ENCODE data around the gene STK24. TPM values are rescaled to one million over a fixed set of nuclear protein-coding genes. Genes with fewer than 3 reads are reported as not detected.

Gene STK24
- total RNA-seq, 2 experiments from 2014 or later = 189 to 204 TPM

- Mint-ChIP-seq H3K4me3 (no peak overlapping the region), H3K27me3 (no peaks in the 10 kb centered on the region), H3K4me1 (peaks cover 17% of the 10 kb centered on the region), H3K36me3 (ENCODE audit: low read depth) (peaks cover 17% of the 10 kb centered on the region), H3K9me3 (no peaks in the 10 kb centered on the region), H3K27ac (no peak overlapping the region)
- DNase-seq = no peak
- CTCF ChIA-PET = interaction anchor here (0.7 to 4.6 kb wide), 21 partner anchors 11 to 588 kb away, joined by 3 to 125 read pairs (median 8); no protein-coding TSS in a partner anchor
- POLR2A ChIA-PET = interaction anchor here (1.0 to 2.0 kb wide), 4 partner anchors 40 to 209 kb away, joined by 3 to 8 read pairs (median 4); no protein-coding TSS in a partner anchor
These were observed 132.5 kb downstream of the STK24 start for GRCh38 chr13:98444381-98444780.

- H3K27ac Mint-ChIP-seq = no peak overlapping the region
- no peaks in the 10 kb centered on the region for H3K27me3 Mint-ChIP-seq
- POLR2A ChIA-PET = interaction anchor here (2.0 kb wide), 1 partner anchor 41 kb away, joined by 6 read pairs; no protein-coding TSS in a partner anchor
- no peak overlapping the region for H3K4me3 Mint-ChIP-seq
- DNase-seq = no peak
- CTCF ChIA-PET = interaction anchor here (1.9 to 2.8 kb wide), 5 partner anchors 23 to 229 kb away, joined by 7 to 17 read pairs (median 12); no protein-coding TSS in a partner anchor
- H3K4me1 Mint-ChIP-seq = peaks cover 16% of the 10 kb centered on the region
- H3K36me3 Mint-ChIP-seq (ENCODE audit: low read depth) = peaks cover 12% of the 10 kb centered on the region
- H3K9me3 Mint-ChIP-seq = no peaks in the 10 kb centered on the region
These were observed 133.0 kb downstream of the STK24 start for GRCh38 chr13:98443800-98444325.

GRCh38 chr13:98443329-98443728 is 133.6 kb downstream of the STK24 start:
- Mint-ChIP-seq H3K36me3 (ENCODE audit: low read depth) (peaks cover 10% of the 10 kb centered on the region), H3K4me3 (no peak overlapping the region), H3K4me1 (peaks cover 16% of the 10 kb centered on the region), H3K9me3 (no peaks in the 10 kb centered on the region), H3K27ac (no peak overlapping the region), H3K27me3 (no peaks in the 10 kb centered on the region)
- ChIA-PET POLR2A (interaction anchor here (0.5 kb wide), 1 partner anchor 66 kb away, joined by 3 read pairs; no protein-coding TSS in a partner anchor), CTCF (interaction anchor here (2.1 kb wide), 1 partner anchor 209 kb away, joined by 10 read pairs; no protein-coding TSS in a partner anchor)
- DNase-seq = no peak

GRCh38 chr13:98442391-98443230 is 134.3 kb downstream of the STK24 start:
- Mint-ChIP-seq H3K36me3 (ENCODE audit: low read depth) (peaks cover 3% of the 10 kb centered on the region), H3K4me1 (peaks cover 16% of the 10 kb centered on the region), H3K4me3 (no peak overlapping the region), H3K27ac (no peak overlapping the region), H3K9me3 (no peaks in the 10 kb centered on the region), H3K27me3 (no peaks in the 10 kb centered on the region)
- no peak for DNase-seq
- ChIA-PET CTCF (interaction anchor here (2.1 kb wide), 1 partner anchor 210 kb away, joined by 10 read pairs; no protein-coding TSS in a partner anchor), POLR2A (interaction anchor here (0.5 kb wide), 1 partner anchor 67 kb away, joined by 3 read pairs; no protein-coding TSS in a partner anchor)

GRCh38 chr13:98441056-98441676 is 135.7 kb downstream of the STK24 start:
- H3K27me3 Mint-ChIP-seq = no peaks in the 10 kb centered on the region
- no peaks in the 10 kb centered on the region for H3K36me3 Mint-ChIP-seq (ENCODE audit: low read depth)
- peaks cover 11% of the 10 kb centered on the region for H3K4me1 Mint-ChIP-seq
- DNase-seq = no peak
- no peak overlapping the region for H3K27ac Mint-ChIP-seq
- CTCF ChIA-PET = interaction anchor here (1.3 to 2.1 kb wide), 3 partner anchors 211 to 232 kb away, joined by 3 to 10 read pairs (median 4); no protein-coding TSS in a partner anchor
- no peak overlapping the region for H3K4me3 Mint-ChIP-seq
- H3K9me3 Mint-ChIP-seq = no peaks in the 10 kb centered on the region
- POLR2A ChIA-PET = no interaction called here

- POLR2A ChIA-PET = no interaction called here
- no peak for DNase-seq
- peaks cover 4% of the 10 kb centered on the region for H3K4me1 Mint-ChIP-seq
- H3K36me3 Mint-ChIP-seq (ENCODE audit: low read depth) = no peaks in the 10 kb centered on the region
- no peak overlapping the region for H3K27ac Mint-ChIP-seq
- H3K9me3 Mint-ChIP-seq = no peaks in the 10 kb centered on the region
- CTCF ChIA-PET = interaction anchor here (1.3 to 1.4 kb wide), 2 partner anchors 213 to 233 kb away, joined by 3 to 4 read pairs; no protein-coding TSS in a partner anchor
- no peaks in the 10 kb centered on the region for H3K27me3 Mint-ChIP-seq
- no peak overlapping the region for H3K4me3 Mint-ChIP-seq
These were observed 136.4 kb downstream of the STK24 start for GRCh38 chr13:98440390-98441055.

- no peaks in the 10 kb centered on the region for H3K4me1 Mint-ChIP-seq
These were observed 137.0 kb downstream of the STK24 start for GRCh38 chr13:98439896-98440295.

GRCh38 chr13:98439126-98439828 is 137.6 kb downstream of the STK24 start:
- no peaks in the 10 kb centered on the region for H3K27me3 Mint-ChIP-seq
- ChIA-PET CTCF (no interaction called here), POLR2A (no interaction called here)
- no peak overlapping the region for H3K4me3 Mint-ChIP-seq
- H3K9me3 Mint-ChIP-seq = no peaks in the 10 kb centered on the region
- no peaks in the 10 kb centered on the region for H3K4me1 Mint-ChIP-seq
- no peak overlapping the region for H3K27ac Mint-ChIP-seq
- DNase-seq = no peak
- H3K36me3 Mint-ChIP-seq (ENCODE audit: low read depth) = no peaks in the 10 kb centered on the region

More at GRCh38 chr13:98439896-98440295, 137.0 kb downstream of the STK24 start:
- no peak for DNase-seq
- Mint-ChIP-seq H3K27me3 (no peaks in the 10 kb centered on the region), H3K36me3 (ENCODE audit: low read depth) (no peaks in the 10 kb centered on the region), H3K4me3 (no peak overlapping the region), H3K27ac (no peak overlapping the region), H3K9me3 (no peaks in the 10 kb centered on the region)
- POLR2A ChIA-PET = no interaction called here
- CTCF ChIA-PET = interaction anchor here (1.3 to 1.4 kb wide), 2 partner anchors 213 to 233 kb away, joined by 3 to 4 read pairs; no protein-coding TSS in a partner anchor

- Mint-ChIP-seq H3K9me3 (no peaks in the 10 kb centered on the region), H3K4me1 (no peaks in the 10 kb centered on the region), H3K36me3 (ENCODE audit: low read depth) (no peaks in the 10 kb centered on the region), H3K4me3 (no peak overlapping the region), H3K27ac (no peak overlapping the region), H3K27me3 (no peaks in the 10 kb centered on the region)
- POLR2A ChIA-PET = no interaction called here
- CTCF ChIA-PET = no interaction called here
- DNase-seq = no peak
These were observed 138.4 kb downstream of the STK24 start for GRCh38 chr13:98438246-98439125.

- no peak for DNase-seq
- Mint-ChIP-seq H3K27me3 (no peaks in the 10 kb centered on the region), H3K27ac (no peak overlapping the region), H3K36me3 (ENCODE audit: low read depth) (no peaks in the 10 kb centered on the region), H3K4me3 (no peak overlapping the region), H3K9me3 (no peaks in the 10 kb centered on the region), H3K4me1 (no peaks in the 10 kb centered on the region)
- CTCF ChIA-PET = no interaction called here
- POLR2A ChIA-PET = no interaction called here
These were observed 140.5 kb downstream of the STK24 start for GRCh38 chr13:98436233-98436910.

GRCh38 chr13:98435376-98435775 is 141.5 kb downstream of the STK24 start:
- Mint-ChIP-seq H3K4me3 (no peak overlapping the region), H3K36me3 (ENCODE audit: low read depth) (no peaks in the 10 kb centered on the region), H3K9me3 (no peaks in the 10 kb centered on the region), H3K27me3 (peaks cover under 1% of the 10 kb centered on the region), H3K4me1 (no peaks in the 10 kb centered on the region), H3K27ac (no peak overlapping the region)
- no peak for DNase-seq
- POLR2A ChIA-PET = no interaction called here
- CTCF ChIA-PET = no interaction called here
